Measurements from ENCODE around the gene CACNA1C. TPM values are rescaled to one million over a fixed set of nuclear protein-coding genes. Genes with fewer than 3 reads are reported as not detected.

Gene CACNA1C
- total RNA-seq, 2 experiments from 2014 or later: 0.05 to 0.08 TPM

DNA sequence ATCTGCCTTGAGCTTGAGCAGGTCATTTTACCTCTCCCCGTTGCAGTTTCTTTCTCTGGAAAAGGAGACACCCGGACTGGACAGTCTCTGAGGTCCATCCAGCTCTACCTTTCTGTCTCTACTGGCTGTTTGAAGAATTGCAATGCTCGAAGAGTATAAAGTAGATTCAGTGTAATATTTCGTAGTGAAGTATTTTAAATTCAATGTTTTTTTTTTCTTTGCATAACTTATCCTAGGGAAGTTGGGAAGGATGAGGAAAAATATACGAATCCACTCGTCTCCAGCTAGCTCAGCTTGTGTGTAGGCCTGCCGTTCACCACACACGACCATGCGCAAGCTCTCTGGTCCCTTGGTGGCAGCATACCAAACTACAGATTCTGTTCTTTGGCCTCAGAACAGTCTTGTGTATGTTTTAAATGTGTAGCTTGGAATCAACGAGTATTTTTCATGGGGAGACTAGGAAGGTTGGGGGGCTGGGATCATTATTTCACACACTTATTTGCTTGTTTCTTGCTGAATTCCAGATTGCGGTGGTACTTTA, 307.9 kb downstream of the CACNA1C start:
- intact Hi-C loops (cut with DNase I, micrococcal nuclease): no loop called here
- H3K4me1 Mint-ChIP-seq (ENCODE audit: low read depth): peaks cover 46% of the 10 kb centered on the region

GRCh38 chr12:2363836-2364609, 311.2 kb downstream of the CACNA1C start:
- POLR2A ChIA-PET: no interaction called here
- Histone ChIP-seq H3K36me3 (ENCODE audit: insufficient read depth, low read length) (no peaks in the 10 kb centered on the region), H3K27me3 (ENCODE audit: control insufficient read depth in 1 of 2, insufficient read depth in 2 of 2, low read length in 2 of 2) (no peaks in the 10 kb centered on the region), H3K27ac (ENCODE audit: low read depth in 1 of 2, low read length in 2 of 2) (no peak overlapping the region), H3K4me3 (ENCODE audit: low read length) (no peak overlapping the region), H3K9me3 (ENCODE audit: control insufficient read depth in 1 of 2, insufficient read depth in 1 of 2, low read length in 2 of 2) (no peaks in the 10 kb centered on the region), H3K4me1 (ENCODE audit: insufficient read depth, low read length) (peaks cover 20% of the 10 kb centered on the region)
- ATAC-seq (ENCODE audit: poor library complexity) (no peak), DNase-seq (no peak)
- CTCF ChIA-PET: no interaction called here
- Mint-ChIP-seq H3K27me3 (peaks cover 5% of the 10 kb centered on the region), H3K4me1 (ENCODE audit: low read depth) (peaks cover 33% of the 10 kb centered on the region), H3K36me3 (ENCODE audit: low read depth) (no peaks in the 10 kb centered on the region), H3K9me3 (no peaks in the 10 kb centered on the region), H3K4me3 (peak overlapping the region; percentile 65), H3K27ac (peak overlapping the region; percentile 16)
- TF ChIP-seq CTCF (IDR thresholded peaks at IDR 0.05): no peak
- intact Hi-C loops (cut with DNase I, micrococcal nuclease): no loop called here

More for the DNA sequence above, 307.9 kb downstream of the CACNA1C start:
- DNase-seq (no peak), ATAC-seq (ENCODE audit: poor library complexity) (no peak)
- no peak overlapping the region for H3K27ac ChIP-seq (ENCODE audit: low read depth in 1 of 2, low read length in 2 of 2)
- no peak overlapping the region for H3K4me3 Mint-ChIP-seq
- no peak for TF ChIP-seq CTCF (IDR thresholded peaks at IDR 0.05)
- no peak overlapping the region for H3K27ac Mint-ChIP-seq
- H3K27me3 Mint-ChIP-seq: peaks cover 5% of the 10 kb centered on the region
- no peaks in the 10 kb centered on the region for H3K36me3 ChIP-seq (ENCODE audit: insufficient read depth, low read length)
- peaks cover 31% of the 10 kb centered on the region for H3K4me1 ChIP-seq (ENCODE audit: insufficient read depth, low read length)
- POLR2A ChIA-PET: no interaction called here
- H3K9me3 Mint-ChIP-seq: no peaks in the 10 kb centered on the region
- no peaks in the 10 kb centered on the region for H3K9me3 ChIP-seq (ENCODE audit: control insufficient read depth in 1 of 2, insufficient read depth in 1 of 2, low read length in 2 of 2)
- no peak overlapping the region for H3K4me3 ChIP-seq (ENCODE audit: low read length)
- no peaks in the 10 kb centered on the region for H3K27me3 ChIP-seq (ENCODE audit: control insufficient read depth in 1 of 2, insufficient read depth in 2 of 2, low read length in 2 of 2)
- CTCF ChIA-PET: no interaction called here
- H3K36me3 Mint-ChIP-seq (ENCODE audit: low read depth): no peaks in the 10 kb centered on the region

DNA sequence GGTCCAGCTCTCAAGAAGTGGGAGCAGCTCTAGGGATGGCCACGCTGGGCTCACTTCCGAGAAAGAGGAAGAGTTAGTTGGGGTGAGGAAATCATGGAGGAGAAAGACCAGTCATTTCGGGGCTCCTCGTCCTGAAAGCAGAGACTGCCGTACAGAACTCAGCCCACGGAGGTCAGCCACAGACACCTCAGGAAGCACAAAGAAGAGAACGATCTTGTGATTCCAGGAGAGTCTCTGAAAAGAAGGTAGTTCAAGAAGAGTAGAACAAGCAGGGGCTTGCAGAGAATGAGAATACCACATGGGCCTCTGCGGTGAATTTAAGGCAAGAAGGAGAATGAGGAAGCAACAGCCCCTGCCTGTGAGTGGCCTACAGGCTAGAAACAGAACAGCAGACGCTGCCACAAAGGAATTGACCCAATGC, 311.9 kb downstream of the CACNA1C start:
- Histone ChIP-seq H3K27ac (ENCODE audit: low read depth in 1 of 2, low read length in 2 of 2) (no peak overlapping the region), H3K27me3 (ENCODE audit: control insufficient read depth in 1 of 2, insufficient read depth in 2 of 2, low read length in 2 of 2) (no peaks in the 10 kb centered on the region), H3K4me1 (ENCODE audit: insufficient read depth, low read length) (peaks cover 17% of the 10 kb centered on the region), H3K36me3 (ENCODE audit: insufficient read depth, low read length) (no peaks in the 10 kb centered on the region), H3K4me3 (ENCODE audit: low read length) (no peak overlapping the region), H3K9me3 (ENCODE audit: control insufficient read depth in 1 of 2, insufficient read depth in 1 of 2, low read length in 2 of 2) (no peaks in the 10 kb centered on the region)
- no peaks in the 10 kb centered on the region for H3K9me3 Mint-ChIP-seq
- peaks cover under 1% of the 10 kb centered on the region for H3K27me3 Mint-ChIP-seq
- no peaks in the 10 kb centered on the region for H3K36me3 Mint-ChIP-seq (ENCODE audit: low read depth)
- DNase-seq: peak in 1 of 14 experiments; percentile 11
- intact Hi-C loops (cut with DNase I, micrococcal nuclease): no loop called here
- no peak for TF ChIP-seq CTCF (IDR thresholded peaks at IDR 0.05)
- ChIA-PET CTCF (no interaction called here), POLR2A (no interaction called here)
- no peak overlapping the region for H3K27ac Mint-ChIP-seq
- peaks cover 26% of the 10 kb centered on the region for H3K4me1 Mint-ChIP-seq (ENCODE audit: low read depth)
- no peak overlapping the region for H3K4me3 Mint-ChIP-seq
- no peak for ATAC-seq (ENCODE audit: poor library complexity)

Measured in CD4-positive, alpha-beta T cell (primary cell).